Activated naive CD4-positive, alpha-beta T cell treated with anti-CD3 and anti-CD28 coated beads for 36 hours (primary cell): ENCODE results near the gene ETV6. TPM values are rescaled to one million over a fixed set of nuclear protein-coding genes. Genes with fewer than 3 reads are reported as not detected.

Experiments
- CTCF ChIA-PET: fragments of 350-600 bp; sonication (Branson Sonifier 250); formaldehyde crosslinking; loops from one replicate; lab custom pipeline; 2021; ENCODE audit warnings: antibody characterized with exemption; lab: Charles Lee
- DNase-seq: peaks from one replicate; pipeline ENCODE4 v3.0.0-alpha.2; 2020
- H3K27ac Mint-ChIP-seq: one replicate; pipeline ENCODE4 v1.8.0; 2021; ENCODE audit warnings: mild to moderate bottlenecking, mixed read lengths
- H3K27me3 Mint-ChIP-seq: one replicate; pipeline ENCODE4 v1.8.0; 2021; ENCODE audit warnings: low read depth, mixed read lengths
- H3K36me3 Mint-ChIP-seq: one replicate; pipeline ENCODE4 v1.8.0; 2021; ENCODE audit warnings: low read depth, mixed read lengths
- H3K4me1 Mint-ChIP-seq: one replicate; pipeline ENCODE4 v1.8.0; 2021; ENCODE audit warnings: low read depth, mixed read lengths
- H3K4me3 Mint-ChIP-seq: one replicate; pipeline ENCODE4 v1.8.0; 2021; ENCODE audit warnings: mild to moderate bottlenecking, moderate library complexity, mixed read lengths
- H3K9me3 Mint-ChIP-seq: one replicate; pipeline ENCODE4 v1.8.0; 2021; ENCODE audit warnings: mixed read lengths
- intact Hi-C: fragments of 100-400 bp; cut with micrococcal nuclease; formaldehyde crosslinking; loops from one replicate; pipeline ENCODE4 v1.15.1; 2023
- total RNA-seq, 2 experiments: library from RNA; stranded (reverse); gene quantifications; one replicate each; pipeline ENCODE4 v1.2.3, GENCODE V29; 2021

ETV6 gene
- total RNA-seq, 2 experiments from 2014 or later, result 48.1 to 48.6 TPM

- Mint-ChIP-seq H3K27ac (no peak overlapping the region), H3K4me3 (no peak overlapping the region), H3K27me3 (no peaks in the 10 kb centered on the region), H3K9me3 (no peaks in the 10 kb centered on the region), H3K4me1 (peaks cover 44% of the 10 kb centered on the region), H3K36me3 (peaks cover 25% of the 10 kb centered on the region)
- intact Hi-C loops, result no loop called here
- DNase-seq, result peak; percentile 52
- CTCF ChIA-PET, result interaction anchor here (0.5 to 1.3 kb wide), 7 partner anchors 11 to 56 kb away, joined by 3 to 5 read pairs (median 3); no protein-coding TSS in a partner anchor
Measured at GRCh38 chr12:11758510-11759493, 109.3 kb downstream of the ETV6 start.

GRCh38 chr12:11759494-11759878 is 110.0 kb downstream of the ETV6 start:
- H3K36me3 Mint-ChIP-seq, result peaks cover 23% of the 10 kb centered on the region
- H3K4me3 Mint-ChIP-seq, result no peak overlapping the region
- no peaks in the 10 kb centered on the region for H3K9me3 Mint-ChIP-seq
- no peak for DNase-seq
- H3K27ac Mint-ChIP-seq, result no peak overlapping the region
- intact Hi-C loops, result no loop called here
- CTCF ChIA-PET, result interaction anchor here (0.7 to 1.3 kb wide), 3 partner anchors 18 to 37 kb away, joined by 3 read pairs; no protein-coding TSS in a partner anchor
- peaks cover 51% of the 10 kb centered on the region for H3K4me1 Mint-ChIP-seq
- no peaks in the 10 kb centered on the region for H3K27me3 Mint-ChIP-seq

- no peak for DNase-seq
- Mint-ChIP-seq H3K36me3 (peaks cover 20% of the 10 kb centered on the region), H3K4me1 (peaks cover 55% of the 10 kb centered on the region), H3K4me3 (no peak overlapping the region), H3K27me3 (no peaks in the 10 kb centered on the region), H3K27ac (no peak overlapping the region), H3K9me3 (no peaks in the 10 kb centered on the region)
- intact Hi-C loops, result loop anchor here (10.0 kb wide), 1 partner anchor 935 kb away; the partner anchor contains the start of gene GPR19
- CTCF ChIA-PET, result interaction anchor here (1.3 kb wide), 1 partner anchor 19 kb away, joined by 3 read pairs; no protein-coding TSS in a partner anchor
Measured at GRCh38 chr12:11759899-11760298, 110.4 kb downstream of the ETV6 start.

- Mint-ChIP-seq H3K9me3 (no peaks in the 10 kb centered on the region), H3K4me3 (no peak overlapping the region), H3K27ac (peak overlapping the region; percentile 48), H3K27me3 (no peaks in the 10 kb centered on the region), H3K36me3 (peaks cover 14% of the 10 kb centered on the region), H3K4me1 (peaks cover 76% of the 10 kb centered on the region)
- CTCF ChIA-PET, result interaction anchor here (0.5 to 3.3 kb wide), 7 partner anchors 10 to 180 kb away, joined by 3 to 11 read pairs (median 4); partner anchors contain the start of gene ETV6
- intact Hi-C loops, result loop anchor here (2.0 to 10.0 kb wide), 2 partner anchors 15 to 933 kb away; partner anchors contain the start of gene GPR19
- no peak for DNase-seq
Measured at GRCh38 chr12:11761869-11762567, 112.5 kb downstream of the ETV6 start.

- intact Hi-C loops, result loop anchor here (1.0 to 10.0 kb wide), 3 partner anchors 9 to 932 kb away; partner anchors contain the start of gene GPR19
- Mint-ChIP-seq H3K27me3 (no peaks in the 10 kb centered on the region), H3K27ac (peak overlapping the region; percentile 48), H3K9me3 (no peaks in the 10 kb centered on the region), H3K36me3 (peaks cover 16% of the 10 kb centered on the region), H3K4me1 (peaks cover 83% of the 10 kb centered on the region), H3K4me3 (no peak overlapping the region)
- peak; percentile 39 for DNase-seq
- CTCF ChIA-PET, result interaction anchor here (0.5 to 3.3 kb wide), 11 partner anchors 11 to 247 kb away, joined by 3 to 11 read pairs (median 4); partner anchors contain the start of gene ETV6
Measured at GRCh38 chr12:11762723-11763326, 113.4 kb downstream of the ETV6 start.

- Mint-ChIP-seq H3K4me1 (peaks cover 88% of the 10 kb centered on the region), H3K9me3 (no peaks in the 10 kb centered on the region), H3K27me3 (no peaks in the 10 kb centered on the region), H3K4me3 (no peak overlapping the region), H3K27ac (peak overlapping the region; percentile 25), H3K36me3 (peaks cover 13% of the 10 kb centered on the region)
- intact Hi-C loops, result loop anchor here (1.0 to 10.0 kb wide), 4 partner anchors 8 to 931 kb away; partner anchors contain the start of gene GPR19
- no peak for DNase-seq
- CTCF ChIA-PET, result interaction anchor here (0.5 to 3.3 kb wide), 13 partner anchors 11 to 246 kb away, joined by 3 to 11 read pairs (median 4); partner anchors contain the start of gene ETV6
Measured at GRCh38 chr12:11763760-11764520, 114.5 kb downstream of the ETV6 start.

GRCh38 chr12:11764837-11765236 is 115.4 kb downstream of the ETV6 start:
- Mint-ChIP-seq H3K4me3 (peak overlapping the region; percentile 1), H3K27ac (peak overlapping the region; percentile 92), H3K36me3 (peaks cover 17% of the 10 kb centered on the region), H3K9me3 (no peaks in the 10 kb centered on the region), H3K27me3 (no peaks in the 10 kb centered on the region), H3K4me1 (peaks cover 93% of the 10 kb centered on the region)
- CTCF ChIA-PET, result interaction anchor here (0.6 to 3.3 kb wide), 7 partner anchors 10 to 268 kb away, joined by 3 to 15 read pairs (median 4); no protein-coding TSS in a partner anchor
- intact Hi-C loops, result loop anchor here (1.0 to 10.0 kb wide), 14 partner anchors 14 to 957 kb away; partner anchors contain the start of genes BCL2L14, ETV6 and GPR19
- DNase-seq, result no peak

GRCh38 chr12:11765421-11765816 is 115.9 kb downstream of the ETV6 start:
- H3K4me3 Mint-ChIP-seq, result peak overlapping the region; percentile 43
- peak; percentile 44 for DNase-seq
- peak overlapping the region; percentile 92 for H3K27ac Mint-ChIP-seq
- H3K9me3 Mint-ChIP-seq, result no peaks in the 10 kb centered on the region
- peaks cover 93% of the 10 kb centered on the region for H3K4me1 Mint-ChIP-seq
- intact Hi-C loops, result loop anchor here (1.0 to 10.0 kb wide), 14 partner anchors 13 to 957 kb away; partner anchors contain the start of genes BCL2L14, ETV6 and GPR19
- CTCF ChIA-PET, result interaction anchor here (1.0 to 2.7 kb wide), 4 partner anchors 34 to 267 kb away, joined by 3 to 15 read pairs (median 4); no protein-coding TSS in a partner anchor
- H3K27me3 Mint-ChIP-seq, result no peaks in the 10 kb centered on the region
- H3K36me3 Mint-ChIP-seq, result peaks cover 12% of the 10 kb centered on the region

GRCh38 chr12:11765817-11766794 is 116.6 kb downstream of the ETV6 start:
- intact Hi-C loops, result loop anchor here (1.0 to 10.0 kb wide), 17 partner anchors 13 to 956 kb away; partner anchors contain the start of genes BCL2L14, ETV6 and GPR19
- no peaks in the 10 kb centered on the region for H3K9me3 Mint-ChIP-seq
- peak overlapping the region; percentile 92 for H3K27ac Mint-ChIP-seq
- DNase-seq, result peak; percentile 92
- no peaks in the 10 kb centered on the region for H3K27me3 Mint-ChIP-seq
- H3K4me3 Mint-ChIP-seq, result peak overlapping the region; percentile 43
- H3K36me3 Mint-ChIP-seq, result peaks cover 12% of the 10 kb centered on the region
- H3K4me1 Mint-ChIP-seq, result peaks cover 99% of the 10 kb centered on the region
- CTCF ChIA-PET, result interaction anchor here (0.7 to 2.7 kb wide), 7 partner anchors 32 to 290 kb away, joined by 3 to 15 read pairs (median 3); no protein-coding TSS in a partner anchor
